Stimulated activated CD8-positive, alpha-beta memory T cell treated with anti-CD3 and anti-CD28 coated beads, Interleukin-12 subunit alpha, Interleukin-12 subunit beta, amount 100 ng/mL, for 24 hours (primary cell): ENCODE data around the gene AADAT.

Experiments used
- DNase-seq: peaks from one replicate; pipeline ENCODE4 v3.0.0-alpha.2; 2020; ENCODE audit errors: extremely low read depth

Gene AADAT

DNA sequence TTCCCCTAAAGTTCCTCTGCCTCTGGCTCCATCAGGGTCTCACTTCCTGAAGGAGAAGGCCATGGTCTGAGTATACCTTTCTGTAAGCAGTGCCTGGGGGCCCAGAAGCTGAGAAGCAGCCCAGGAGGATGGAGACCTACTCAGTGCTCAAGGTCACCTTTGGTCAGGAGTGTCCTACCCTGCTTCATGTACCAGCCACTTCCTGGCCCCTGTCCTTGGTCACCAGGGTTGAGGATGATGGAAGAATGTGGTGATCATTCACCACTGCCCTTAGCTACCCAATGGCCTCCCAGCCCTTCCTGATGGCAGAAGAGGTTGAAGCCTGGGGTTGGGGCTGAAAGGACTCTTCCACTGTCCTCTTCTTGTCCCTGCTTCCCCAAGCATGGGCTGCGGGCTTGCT lies 54.5 kb downstream of the AADAT start:
- DNase-seq: no peak

DNA sequence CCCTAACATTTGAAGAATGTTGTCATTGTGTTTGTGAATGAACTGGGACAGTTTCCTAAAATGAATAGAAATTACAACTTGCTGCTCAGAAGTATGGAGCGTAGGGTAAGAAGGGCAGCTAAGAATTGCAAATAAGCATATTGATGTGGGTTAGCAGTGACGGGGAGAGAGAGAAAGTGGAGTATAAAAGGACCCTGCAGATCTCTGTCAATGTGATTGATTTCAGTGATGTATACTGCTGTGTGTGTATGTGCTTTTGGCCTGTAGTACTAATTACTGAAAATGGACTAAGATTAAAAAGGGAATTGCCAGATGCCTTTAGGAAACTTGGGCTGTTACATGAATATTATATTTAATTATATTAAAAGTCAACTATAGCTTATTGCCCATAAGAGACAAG lies 55.8 kb downstream of the AADAT start:
- DNase-seq: no peak

DNA sequence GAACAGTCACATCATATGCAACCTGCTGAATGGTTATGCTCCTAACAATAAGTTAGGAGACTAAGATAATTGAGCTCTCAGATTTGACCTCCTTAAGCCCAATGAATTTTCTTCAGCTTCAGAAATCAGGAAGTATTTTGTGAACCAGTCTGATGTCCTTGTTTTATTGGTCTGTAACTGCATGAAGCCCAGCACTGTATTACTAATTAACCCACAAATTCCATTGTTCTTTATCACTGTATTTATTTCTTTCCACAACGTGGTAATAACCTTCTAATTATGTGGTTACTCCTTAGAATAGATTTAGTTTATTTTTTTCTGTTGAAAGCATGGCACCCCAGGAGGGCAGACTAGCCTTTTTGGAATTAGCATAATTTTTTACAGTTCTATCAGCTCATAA lies 59.6 kb downstream of the AADAT start:
- no peak for DNase-seq

DNA sequence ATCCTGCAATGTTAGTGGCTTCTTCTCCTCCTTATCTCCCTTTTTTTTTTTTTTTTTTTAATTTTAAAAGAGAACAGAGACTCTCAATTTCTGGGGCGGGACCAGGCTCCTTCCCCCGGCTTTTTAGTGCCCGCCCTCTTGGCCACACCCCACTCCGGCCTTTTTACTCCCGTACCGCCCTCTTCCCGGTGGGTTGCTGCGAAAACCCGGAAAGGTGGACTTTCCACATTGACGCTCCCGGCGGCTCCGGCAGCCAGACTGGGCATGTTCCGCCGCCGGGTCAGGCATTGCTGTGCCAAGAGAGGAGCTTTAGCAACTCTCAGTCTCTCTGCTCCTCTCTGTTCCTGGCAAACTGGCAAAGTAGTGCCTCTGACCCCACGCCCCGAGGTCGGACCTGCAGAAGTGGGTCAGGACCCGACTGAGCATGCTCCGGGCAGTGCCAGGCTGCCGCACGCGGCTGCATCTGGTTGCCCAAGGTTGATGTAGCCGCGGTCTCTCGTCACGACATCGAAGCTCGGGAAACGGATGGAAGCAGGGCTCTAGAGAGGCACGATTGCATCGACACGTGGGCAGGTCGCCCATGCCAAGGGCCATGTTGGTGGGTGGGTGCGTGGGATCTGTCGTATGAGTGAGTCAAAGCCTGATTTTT lies 62.5 kb downstream of the AADAT start:
- DNase-seq: peak; percentile 73

DNA sequence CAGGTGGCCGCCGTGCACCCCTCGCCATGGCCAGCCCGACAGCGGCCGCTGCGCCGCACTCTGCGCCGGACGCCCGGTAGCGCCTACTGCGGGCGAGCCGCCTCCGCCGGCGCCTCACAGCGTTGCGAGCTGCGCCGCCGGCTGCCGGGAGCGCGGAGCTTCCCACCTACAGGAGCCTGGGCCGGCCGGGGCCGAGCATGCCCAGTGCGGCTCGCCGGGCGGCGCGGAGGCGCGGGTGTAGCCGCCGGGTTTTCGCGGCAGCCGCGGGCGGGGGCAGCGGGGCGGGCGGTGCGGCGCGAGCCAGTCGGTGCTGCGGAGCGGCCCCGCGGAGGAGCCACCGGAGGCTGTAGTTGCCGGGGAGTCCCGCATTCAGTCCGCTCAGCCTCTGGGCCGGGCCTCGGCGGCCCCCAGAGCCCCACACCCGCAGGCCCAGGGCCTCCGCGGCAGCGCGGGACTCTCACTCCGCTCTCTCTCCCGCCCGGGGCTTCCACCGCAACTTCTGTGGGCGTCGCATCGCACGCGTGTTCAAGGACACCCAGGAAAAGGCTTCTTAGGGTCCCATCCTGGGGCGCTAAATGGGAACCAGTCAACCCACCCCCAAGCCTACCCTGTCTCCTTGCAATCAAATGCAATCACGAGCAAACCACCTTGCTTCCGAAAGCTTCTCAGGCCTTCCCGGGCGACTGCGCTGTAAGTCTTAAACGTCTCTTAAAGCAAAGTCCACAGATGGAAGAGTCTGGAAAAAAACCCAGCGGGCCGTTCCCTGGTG lies 63.3 kb downstream of the AADAT start, which contains the start of gene MFAP3L:
Gene MFAP3L (minus strand): TSS at position 143 of the 769 bp plus-strand sequence. CDS start 20,518 bp downstream, outside the sequence.
- peak; percentile 57 for DNase-seq

DNA sequence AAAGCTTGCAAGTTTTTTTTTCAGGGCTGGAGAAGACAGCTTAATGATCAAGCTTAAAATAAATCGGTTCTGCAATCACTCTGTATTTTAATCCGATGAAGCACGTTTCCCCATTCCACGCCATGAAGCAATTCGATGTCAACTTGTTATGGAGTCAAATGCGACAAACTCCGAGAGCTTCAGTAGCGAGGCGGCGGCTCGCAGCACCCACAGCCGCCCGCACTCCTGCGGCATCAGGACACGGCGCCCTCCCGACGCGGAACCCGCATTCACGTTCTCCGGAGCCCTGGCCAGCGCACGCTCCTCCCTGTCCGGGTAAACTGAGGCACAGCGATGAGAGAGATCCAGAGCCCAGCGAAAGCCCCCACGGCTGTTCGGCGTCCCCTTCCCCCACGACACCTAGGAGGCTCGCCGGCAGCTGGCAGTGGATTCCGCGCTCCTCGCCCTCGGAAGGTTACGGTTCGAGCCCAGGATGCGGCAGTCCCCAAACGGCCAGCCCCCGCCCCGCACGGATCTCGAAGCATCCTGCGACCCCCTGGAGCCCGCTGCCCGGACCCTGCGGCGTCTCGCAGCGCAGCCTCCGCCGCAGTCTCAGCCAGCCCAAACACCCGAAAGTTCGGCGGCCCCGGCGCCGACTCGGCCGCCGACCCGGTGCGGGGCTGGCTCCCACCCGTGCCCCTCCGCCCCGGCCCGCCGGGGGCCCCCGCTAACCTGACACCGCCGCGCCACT lies 64.1 kb downstream of the AADAT start:
- no peak for DNase-seq

DNA sequence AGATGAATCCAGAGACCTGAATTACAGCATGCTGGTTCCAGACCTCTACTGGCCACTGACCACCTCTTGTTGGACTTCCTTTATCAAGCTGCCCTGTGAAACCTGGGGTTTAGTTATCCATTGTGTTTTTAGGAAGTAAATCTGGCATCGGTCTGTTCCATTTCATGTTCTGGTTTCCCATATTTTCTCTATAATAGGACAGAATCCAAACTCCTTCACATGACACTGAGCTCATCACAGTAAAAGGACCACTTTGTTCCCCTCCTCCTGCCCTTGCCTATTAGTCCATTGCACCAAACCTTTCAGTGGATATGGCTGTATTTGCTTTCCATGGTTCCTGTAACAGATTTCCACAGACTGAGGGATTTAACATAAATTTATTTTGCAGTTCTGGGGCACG lies 67.5 kb downstream of the AADAT start:
- no peak for DNase-seq

DNA sequence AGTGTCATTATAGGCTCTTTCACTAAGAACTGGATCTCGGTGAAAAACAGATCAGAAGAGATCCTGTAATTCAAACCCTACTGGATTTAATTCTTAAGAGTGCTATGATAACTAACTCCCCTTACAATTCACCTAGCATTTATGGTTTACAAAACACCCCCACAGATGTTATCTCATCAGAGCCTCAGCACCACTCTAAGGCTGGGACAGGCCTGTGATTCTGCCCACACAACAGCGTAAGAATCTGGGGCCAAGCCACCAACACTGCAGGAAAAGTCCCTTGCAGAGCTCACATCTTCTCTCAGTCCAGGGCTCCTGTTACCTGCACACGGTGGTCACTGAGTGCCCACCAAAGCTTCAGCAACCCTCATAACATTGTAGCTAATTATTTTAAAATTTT lies 72.5 kb downstream of the AADAT start:
- no peak for DNase-seq

DNA sequence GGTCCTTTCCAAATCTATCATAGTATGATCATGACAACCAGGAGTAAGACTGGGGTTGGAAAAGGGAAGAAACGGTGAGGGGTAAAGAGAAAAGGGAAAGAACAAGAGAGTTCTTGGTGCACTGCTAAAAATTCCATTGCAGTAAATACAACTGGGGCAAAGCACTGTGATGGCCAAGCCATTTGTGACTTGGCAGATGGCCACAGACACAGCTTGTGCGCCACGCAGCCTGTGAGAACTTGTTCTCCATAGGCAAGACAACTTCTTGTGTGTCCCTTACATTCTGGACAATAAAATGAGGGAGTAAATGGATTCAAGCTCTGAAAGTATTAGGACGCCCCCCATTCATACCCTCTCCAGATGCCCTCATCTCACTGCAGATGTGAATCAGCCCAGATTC lies 74.5 kb downstream of the AADAT start:
- no peak for DNase-seq

DNA sequence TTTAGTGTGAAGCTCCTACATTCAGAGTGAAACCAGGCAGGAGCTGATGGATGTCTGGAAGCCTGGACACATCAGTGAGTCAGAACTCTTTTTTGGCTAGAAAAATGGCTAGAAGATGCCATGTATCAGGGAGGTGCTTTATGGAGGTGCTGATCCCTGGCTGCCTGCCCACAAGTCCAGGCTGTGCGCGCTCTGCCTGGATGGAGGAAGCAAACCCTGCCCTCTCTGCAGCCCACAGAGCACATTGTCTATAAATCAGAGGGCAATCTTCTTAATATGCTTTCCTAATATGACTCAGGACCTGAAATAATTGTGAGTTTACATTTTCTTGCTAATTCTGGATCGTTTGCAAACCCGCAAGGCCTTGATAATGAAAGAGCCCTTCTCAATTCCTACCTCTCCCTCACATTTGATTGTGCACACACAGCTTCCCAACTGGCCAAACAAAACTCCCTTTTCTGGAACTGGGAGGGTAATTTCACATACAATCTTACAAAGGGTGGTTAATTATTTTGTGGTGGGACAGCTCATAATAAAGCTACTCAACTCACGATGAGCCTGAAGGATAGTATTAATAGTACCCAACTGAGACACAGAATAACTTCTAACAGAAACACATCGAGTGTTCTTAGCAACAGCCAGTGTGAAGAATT lies 75.3 kb downstream of the AADAT start:
- DNase-seq: no peak

DNA sequence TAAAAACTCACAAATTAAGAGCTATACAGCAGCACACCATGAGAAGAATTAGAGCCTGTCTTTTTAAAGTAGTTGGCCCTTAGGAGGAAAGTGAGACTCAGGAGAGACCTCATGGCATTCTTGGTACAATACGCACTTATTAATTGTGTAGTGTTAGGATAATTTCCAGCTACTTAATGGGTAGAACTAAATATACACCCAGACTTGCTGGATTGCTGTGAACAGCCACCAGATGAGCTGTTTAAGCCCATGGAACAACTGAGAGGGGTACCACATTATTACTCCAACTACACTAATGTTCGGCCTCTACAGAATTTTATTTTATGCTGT lies 77.2 kb downstream of the AADAT start:
- no peak for DNase-seq

DNA sequence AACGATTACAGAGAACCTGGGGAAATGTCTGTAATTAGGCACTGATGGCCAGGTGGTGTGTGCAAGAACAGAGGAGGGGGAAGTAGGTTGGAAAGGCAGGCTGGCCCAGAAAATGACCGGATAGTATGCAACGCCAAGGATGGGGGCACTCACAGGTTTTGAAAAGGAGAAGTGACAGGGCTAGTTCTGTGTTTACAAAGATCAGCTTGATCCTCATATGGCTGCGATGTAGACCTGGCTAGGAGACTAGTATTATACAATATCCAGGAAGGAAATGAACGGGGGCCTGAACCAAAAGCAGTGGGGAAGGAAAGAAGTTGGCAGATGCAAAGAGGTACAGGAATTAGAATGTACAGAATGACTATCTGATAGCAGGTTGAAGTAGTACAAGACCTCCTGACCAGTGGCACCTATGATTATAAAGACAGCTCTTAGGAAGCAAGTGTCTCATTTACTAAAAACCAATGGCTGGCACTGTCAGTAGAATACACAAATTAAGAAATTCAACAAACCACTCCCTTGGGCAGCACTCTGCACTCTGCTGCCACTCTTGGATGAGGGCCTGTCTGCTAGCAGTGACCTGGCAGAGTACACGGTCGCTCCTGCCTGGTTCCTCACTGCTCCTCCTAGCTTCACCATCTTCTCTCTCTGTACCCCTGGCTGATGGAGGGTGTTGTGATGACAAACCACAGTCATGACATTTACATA lies 77.7 kb downstream of the AADAT start:
- DNase-seq: no peak
